Dermis blood vessel endothelial cell (primary cell): ENCODE data around the gene UBTD2. TPM values are rescaled to one million over a fixed set of nuclear protein-coding genes. Genes with fewer than 3 reads are reported as not detected.
"Not testable (repeated sequence)": the region's sequence is repeated elsewhere in the genome, so short reads cannot be mapped to it uniquely, and the experiment has no call there.

Experiments used
- DNase-seq: peaks from one replicate; pipeline ENCODE4 v3.0.0; 2010
- total RNA-seq: library from RNA; depleted of rRNA; stranded (reverse); fragments of >200 nt; gene quantifications from 2 replicates; pipeline ENCODE4 v1.2.3, GENCODE V29; 2014

Gene UBTD2, protein sequence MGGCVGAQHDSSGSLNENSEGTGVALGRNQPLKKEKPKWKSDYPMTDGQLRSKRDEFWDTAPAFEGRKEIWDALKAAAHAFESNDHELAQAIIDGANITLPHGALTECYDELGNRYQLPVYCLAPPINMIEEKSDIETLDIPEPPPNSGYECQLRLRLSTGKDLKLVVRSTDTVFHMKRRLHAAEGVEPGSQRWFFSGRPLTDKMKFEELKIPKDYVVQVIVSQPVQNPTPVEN
- total RNA-seq, result 25.7 and 29.4 TPM in 2 replicates

DNA sequence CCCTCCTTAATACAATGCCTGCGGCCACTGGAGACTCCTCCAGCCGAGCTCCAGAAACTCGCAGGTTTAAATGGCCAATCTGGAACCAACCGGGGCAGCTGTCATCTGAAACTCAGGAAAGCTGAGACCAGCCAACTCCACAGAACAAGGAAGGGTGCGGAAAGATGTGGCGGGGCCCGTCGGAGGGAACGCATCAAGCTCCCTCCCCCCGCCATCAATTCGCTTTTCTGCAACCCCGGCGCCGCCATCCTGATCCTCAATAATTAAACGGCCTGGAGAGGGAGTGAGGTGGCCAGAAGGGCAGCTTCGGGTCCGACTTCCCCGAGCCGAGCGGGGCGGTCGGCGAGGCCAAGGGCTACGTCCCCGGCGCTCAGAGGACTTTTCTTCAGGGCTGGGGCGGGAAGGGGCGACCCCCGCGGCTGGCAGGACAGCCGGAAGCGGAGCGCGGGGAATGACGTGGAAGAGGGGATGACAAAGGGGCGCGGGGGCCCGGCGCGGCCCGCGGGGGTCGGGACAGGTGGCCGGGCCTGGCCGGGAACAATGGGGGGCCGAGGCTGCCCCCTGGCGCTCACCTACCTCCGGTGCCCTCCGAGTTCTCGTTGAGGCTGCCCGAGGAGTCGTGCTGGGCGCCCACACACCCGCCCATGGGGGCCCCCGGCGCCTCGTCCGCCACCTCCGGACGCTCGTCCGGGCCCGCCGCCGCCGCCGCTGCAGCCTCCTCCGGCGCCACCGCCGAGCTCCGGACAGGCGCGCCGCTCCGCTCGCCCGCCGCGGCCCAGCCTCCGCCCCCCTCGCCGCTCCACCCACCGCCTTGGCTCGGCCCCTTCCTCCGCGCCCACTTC, at the start of gene UBTD2:
TSS of gene UBTD2 (minus strand) at position 745 of the 842 bp plus-strand sequence. CDS start at position 646, 99 bp downstream.
- peak; percentile 81 for DNase-seq

DNA sequence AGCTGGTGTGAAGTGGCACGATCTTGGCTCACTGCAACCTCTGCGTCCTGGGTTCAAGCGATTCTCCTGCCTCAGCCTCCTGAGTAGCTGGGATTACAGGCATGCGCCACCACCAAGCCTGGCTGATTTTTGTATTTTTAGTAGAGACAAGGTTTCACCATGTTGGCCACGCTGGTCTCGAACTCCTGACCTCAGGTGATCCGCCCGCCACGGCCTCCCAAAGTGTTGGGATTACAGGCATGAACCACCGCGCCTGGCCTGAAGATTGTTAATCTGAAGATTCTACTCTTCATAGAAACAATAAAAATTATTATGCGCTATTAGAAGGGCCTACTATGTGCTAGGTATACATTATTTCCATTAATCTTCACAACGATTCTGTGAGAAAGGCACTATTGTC, 43.3 kb upstream of the UBTD2 start:
- not testable (repeated sequence) for DNase-seq

DNA sequence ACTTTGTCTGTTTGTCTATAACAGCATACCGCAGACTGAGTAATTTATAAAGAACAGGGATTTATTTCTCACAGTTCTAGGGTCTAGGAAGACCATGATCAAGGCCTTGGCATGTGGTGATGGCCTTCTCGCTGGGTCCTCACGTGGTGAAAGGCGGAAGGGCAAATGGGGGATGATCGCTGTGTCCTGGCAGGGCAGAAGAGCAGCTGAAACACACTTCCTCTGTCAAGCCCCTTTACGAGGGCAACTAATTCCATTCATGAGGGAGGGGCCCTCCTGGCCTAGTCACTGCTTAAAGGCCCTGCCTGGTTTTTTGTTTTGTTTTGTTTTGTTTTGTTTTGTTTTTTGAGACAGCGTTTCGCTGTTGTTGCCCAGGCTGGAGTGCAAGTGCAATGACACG, 41.9 kb upstream of the UBTD2 start:
- no peak for DNase-seq

DNA sequence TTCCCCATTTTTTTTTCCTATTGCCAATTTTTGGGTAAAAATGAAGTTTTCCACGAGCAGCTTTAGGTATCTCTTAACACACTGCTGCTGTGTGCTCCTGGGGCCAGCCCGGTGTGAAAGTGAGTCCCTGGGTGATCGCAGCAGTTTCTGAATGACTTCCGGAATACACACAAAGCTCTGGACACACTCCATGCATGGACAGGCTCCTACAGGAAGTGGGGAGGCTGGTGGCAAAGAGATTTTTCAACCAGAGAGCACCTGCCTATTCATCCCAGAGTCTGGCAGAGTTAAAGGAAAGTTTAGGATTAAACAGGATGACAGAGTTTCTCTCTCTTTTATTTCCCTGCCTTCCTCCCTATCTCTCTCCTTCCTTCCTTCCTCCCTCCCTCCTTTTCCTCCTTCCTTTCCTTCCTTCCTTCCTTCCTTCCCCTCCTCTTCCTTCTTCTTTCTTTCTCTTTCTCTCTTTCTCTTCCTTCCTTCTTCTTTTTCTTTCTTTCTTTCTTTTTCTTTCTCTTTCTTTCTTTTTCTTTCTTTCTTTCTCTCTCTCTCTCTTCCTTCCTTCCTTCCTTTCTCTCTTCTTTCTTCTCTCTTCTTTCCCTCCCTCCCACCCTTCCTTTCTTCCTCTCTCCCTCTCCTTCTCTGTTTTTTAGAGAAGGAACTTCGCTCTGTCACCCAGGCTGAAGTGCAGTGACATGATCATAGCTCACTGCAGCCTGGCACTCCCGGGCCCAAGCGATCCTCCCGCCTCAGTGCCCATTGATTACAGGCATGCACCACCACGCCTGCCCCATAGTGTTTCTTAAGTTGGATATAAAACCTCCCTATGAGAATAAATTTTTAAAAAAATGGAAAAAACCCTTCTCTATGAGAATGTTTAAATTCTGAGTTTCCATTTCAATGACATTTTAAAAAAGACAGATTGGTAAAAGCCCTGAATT, 38.7 kb upstream of the UBTD2 start:
- DNase-seq, result peak; percentile 19

DNA sequence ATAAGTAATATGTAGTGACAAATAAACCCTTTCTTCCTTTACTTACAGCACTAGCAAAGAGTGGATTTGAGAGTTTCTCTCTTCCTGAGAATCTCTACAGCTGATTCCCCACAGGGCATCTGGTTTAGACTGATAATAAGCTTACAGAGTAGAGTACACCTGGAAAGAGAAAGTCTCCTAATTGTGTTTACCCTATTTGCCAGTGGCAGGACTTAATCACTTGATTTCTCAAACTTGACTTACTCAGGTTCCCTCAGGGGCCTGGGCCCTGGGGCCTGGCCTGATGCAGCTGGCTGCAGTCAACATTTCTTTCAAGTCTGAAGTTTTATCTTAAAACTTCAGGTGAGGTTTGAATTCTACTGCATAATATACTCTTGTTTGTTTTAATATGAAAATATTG, 38.0 kb upstream of the UBTD2 start:
- no peak for DNase-seq

DNA sequence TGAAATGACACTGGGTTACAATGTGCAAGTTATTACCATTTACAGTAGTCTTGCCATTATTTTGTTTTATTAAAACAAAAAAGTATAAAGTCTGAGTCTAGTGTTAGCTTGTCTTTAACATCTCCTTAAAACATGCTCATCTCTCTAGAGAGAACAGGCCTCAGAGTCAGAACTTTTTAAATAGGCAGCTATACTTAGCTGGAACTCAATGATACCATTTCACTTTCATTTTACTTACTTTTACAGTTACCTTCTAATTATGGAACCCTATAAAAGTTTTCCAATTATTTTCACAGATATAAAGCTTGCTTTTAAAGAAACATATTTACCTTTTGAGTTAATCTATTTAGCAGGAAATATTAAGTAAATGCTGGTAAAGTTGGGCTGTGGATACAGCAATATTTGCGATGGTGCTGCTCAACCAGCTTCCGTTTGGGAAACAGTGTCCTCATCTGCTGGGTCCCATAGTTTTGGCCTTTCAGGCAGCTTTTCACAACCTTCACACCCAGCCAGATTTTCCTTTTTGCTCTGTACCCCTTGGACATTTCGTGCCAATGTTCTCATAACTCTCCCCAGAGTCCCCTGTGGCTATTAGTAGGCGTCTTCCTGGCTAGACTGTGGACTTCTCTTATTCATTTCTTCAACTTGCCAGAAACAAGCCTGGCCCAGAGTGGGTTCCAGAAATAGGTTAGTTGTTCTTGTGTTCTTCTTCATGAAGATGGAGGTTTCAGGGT, 36.3 kb upstream of the UBTD2 start:
- DNase-seq, result no peak

DNA sequence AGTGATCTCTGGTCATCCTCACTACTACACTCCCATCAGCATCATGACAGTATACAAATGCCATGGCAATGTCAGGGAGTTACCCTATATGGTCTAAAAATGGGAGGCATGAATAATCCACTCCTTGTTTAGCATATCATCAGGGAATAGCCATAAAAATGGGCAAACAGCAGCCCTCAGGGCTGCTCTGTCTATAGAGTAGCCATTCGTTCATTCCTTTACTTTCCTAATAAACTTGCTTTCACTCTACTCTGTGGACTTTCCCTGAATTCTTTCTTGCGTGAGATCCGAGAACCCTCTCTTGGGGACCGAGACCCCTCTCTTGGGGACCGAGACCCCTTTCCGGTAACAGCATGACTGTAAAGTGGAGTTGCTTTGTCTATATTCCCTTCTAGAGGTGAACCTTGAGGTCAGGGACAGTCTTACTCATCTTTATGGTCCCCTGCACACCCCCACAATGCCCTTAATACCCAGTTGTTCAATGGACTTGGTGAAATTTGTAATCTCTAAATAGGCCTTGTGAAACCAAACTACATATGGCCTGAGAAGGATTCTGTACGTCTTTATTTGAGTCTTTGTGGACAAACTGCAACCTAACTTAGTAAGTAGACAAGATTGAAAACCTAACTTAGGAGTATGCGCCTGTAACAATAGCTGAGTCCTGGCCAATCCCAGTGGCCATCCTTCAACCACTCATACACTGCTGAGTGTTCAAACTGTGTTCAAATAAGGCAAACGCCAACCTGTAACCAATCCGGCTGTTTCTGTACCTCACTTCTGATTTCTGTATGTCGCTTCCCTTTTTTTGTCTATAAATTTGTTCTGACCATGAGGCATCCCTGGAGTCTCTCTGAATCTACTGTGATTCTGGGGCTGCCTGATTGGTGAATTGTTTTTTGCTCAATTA, 32.3 kb upstream of the UBTD2 start:
- no peak for DNase-seq

DNA sequence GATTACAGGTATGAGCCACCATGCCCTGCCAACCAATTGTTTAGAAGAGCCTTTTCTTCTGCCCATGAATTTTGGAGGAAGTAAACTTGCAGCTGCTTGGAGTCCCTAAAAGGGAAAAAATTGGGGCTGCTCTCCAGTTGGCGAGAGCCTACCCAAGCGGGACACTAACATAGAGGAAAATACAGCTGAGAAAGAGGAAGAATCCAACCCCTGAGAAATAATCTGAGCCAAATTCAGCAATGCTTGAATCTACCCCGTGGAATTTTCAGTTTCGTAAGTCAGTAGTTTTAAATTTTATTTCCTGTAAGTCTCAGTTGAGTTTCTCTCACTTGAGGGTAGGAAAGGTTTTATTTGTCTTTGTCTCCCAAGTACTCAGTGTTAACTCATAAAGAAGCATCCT, 30.4 kb upstream of the UBTD2 start:
- DNase-seq, result no peak

DNA sequence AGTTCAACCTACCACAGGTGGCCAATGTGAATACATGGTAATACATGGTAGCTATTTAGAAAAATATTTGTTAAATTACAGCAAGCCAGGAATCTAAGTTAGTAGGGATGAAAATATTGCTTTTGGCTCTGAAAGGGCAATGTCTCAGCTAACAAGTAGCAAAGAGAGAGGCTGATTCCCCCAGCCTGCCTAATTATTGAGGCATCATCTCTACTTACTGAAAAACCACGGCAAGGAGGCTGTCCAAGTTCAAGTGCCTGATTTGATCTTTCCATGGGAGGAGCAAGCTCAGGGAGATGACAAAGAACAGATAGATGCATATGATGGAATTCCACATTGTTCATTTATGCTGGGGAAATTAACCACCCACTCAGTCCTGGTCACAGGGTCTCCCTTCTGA, 28.7 kb upstream of the UBTD2 start:
- DNase-seq, result no peak

DNA sequence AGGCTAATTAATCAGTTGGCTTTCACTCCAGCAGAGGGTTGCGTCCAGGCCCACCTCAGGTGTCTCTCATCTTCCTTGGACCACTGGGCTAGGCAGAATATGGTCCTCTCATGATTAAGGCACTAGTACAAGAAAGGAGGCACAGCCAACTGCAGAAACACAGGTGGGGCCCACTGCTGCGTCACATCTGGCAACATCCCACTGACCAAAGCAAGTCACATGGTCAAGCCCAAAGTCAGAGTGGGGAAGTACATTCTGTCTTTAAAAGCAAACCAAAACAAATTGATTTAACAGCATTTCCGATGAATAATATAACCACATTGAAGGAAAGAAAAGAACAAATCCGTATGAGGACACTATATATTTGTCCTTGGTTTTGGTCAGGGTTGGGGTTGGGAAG, 28.0 kb upstream of the UBTD2 start:
- DNase-seq, result no peak

DNA sequence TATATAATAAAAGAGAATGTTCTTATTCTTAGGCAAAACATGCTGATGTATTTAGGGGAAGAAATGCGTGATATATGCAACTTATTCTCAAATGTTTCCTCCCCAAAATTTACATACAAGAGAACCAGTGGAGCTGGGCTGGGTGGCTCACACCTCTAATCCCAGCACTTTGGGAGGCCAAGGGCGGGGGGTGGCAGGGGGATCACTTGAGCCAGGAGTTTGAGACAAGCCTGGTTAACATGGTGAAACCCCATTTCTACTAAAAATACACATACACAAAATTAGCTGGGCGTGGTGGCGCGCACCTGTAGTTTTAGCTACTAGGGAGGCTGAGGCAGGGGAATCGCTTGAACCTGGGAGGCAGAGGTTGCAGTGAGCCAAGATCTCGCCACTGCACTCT, 27.5 kb upstream of the UBTD2 start:
- DNase-seq, result no peak

DNA sequence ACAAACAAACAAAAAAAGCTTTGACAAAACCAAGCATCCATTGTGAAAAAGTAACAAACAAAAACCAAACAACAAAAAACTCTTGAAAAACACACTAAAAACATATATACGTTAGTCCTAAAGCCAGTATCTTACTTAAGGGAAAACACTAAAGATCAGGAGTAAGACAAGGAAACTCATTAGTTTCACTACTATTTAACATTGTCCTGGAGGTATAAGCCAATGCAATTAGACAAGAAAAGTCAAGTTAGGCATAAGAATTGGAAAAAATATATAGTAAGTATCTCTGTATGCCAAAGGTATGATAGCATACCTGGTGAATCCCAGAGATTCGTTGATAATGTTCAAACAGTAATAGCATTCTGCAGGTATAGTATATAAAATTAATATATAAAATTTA, 21.8 kb upstream of the UBTD2 start:
- DNase-seq, result no peak

DNA sequence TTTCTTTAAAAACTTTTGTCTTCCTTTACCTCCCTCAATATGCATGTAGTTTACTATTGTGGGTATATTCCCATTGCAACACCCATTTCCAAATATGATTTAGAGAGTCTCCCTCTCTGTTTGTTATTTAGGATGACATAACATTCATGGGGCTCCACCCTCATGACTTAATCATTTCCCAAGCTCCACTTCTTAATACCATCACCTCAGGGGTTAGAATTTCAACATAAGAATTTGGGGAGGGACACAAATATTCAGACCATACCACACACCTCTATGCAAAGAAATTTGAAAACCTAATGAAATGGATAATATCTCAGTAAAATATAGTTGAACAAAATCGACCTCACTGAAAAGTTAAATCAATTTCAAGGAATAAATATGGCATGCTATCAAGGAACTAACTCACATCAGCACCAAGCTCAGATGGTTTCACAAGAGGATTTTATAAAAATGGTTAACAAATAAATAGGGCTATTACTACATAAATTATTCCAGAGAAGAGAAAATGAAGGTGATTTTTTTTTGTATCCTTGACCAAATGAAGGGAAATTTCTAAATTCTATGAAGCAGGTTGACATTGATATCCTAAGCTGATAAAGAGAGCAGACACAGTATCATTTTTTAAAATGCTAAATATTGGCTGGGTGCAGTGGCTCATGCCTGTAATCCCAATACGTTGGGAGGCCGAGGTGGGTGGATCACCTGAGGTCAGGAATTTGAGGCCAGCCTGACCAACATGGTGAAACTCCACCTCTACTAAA, 20.2 kb upstream of the UBTD2 start:
- no peak for DNase-seq

DNA sequence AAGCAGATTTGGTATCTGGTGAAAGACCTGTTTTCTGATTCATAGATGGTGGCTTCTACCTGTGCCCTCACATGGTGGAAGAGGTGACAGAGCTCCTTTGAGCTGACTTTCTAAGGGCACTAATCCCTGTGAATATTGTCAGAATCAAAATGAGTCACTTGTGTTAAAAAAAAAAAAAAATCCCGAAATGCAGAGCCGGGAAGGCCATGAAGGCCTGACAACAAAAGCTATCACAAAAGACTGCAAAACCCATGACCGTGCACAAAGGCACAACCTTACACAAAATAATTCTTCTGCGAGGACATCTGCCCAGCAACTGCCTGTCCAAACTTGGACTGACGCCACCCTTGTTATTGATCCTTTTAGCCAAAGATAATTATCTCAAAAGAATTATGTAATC, 19.6 kb upstream of the UBTD2 start:
- no peak for DNase-seq

DNA sequence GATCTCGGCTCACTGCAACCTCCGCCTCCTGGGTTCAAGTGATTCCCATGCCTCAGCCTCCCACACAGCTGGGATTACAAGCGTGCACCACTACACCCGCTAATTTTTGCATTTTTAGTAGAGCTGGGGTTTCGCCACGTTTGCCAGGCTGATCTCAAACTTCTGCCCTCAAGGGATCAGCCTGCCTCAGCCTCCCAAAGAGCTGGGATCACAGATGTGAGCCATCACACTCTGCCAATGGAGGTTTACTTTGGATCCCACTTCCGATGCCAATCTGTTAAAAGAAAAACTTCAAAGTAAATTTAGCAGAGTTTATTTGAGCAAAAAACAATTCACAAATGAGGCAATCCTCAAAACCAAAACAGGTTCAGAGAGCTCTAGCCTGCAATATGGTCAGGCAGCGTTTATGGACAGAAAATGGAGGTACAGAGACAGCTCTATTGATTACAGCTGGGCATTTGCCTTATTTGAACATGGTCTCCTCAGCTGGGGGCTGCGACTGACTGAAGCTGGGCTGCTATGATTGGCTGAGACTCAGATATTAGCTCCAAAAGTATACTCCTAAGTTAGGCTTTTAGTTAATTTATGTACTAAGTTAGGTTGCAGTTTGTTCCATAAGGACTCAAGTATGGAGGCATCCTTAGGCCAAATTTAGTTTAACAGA, 18.6 kb upstream of the UBTD2 start:
- DNase-seq, result no peak

DNA sequence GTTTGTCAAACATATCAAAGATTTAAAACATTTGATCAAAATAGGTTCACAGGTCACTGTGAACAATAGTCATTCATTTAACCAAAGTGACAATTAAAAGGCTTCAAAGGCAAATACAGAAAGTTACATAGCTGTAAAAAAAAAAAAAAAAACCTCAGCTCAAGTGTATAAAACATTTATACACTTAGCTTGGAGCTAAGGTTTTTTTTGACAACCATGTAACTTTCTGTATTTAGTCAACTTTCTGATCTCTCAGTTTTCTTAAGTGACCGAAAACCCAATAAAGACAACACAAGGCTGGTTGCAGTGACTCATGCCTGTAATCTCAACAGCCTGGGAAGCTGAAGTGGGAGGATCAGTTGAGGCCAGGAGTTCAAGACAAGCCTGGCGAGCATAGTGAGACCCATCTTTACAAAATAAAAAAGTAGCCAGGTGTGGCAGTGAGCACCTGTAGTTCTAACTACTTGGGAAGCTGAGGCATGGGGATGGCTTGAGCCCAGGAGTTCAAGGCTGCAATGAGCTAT, 16.4 kb upstream of the UBTD2 start:
- DNase-seq, result no peak

DNA sequence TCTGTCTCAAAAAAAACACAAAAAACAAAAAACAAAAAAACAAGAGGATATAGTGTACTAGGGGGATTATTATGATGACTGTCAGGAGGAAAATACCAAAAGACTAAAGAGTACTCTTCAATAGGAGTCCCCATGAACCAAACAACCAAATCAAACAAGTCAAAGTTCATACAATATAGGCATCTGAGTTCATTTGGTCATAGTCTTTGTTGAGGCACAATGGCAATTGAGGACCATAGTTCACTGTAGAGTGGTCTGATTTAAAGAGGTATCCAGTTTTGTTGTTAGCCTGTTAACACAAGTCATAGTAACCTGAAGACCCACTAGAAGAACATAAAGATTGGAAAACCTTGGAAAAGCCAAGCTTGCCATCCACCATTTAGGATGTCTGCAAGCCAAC, 11.3 kb upstream of the UBTD2 start:
- DNase-seq, result no peak

DNA sequence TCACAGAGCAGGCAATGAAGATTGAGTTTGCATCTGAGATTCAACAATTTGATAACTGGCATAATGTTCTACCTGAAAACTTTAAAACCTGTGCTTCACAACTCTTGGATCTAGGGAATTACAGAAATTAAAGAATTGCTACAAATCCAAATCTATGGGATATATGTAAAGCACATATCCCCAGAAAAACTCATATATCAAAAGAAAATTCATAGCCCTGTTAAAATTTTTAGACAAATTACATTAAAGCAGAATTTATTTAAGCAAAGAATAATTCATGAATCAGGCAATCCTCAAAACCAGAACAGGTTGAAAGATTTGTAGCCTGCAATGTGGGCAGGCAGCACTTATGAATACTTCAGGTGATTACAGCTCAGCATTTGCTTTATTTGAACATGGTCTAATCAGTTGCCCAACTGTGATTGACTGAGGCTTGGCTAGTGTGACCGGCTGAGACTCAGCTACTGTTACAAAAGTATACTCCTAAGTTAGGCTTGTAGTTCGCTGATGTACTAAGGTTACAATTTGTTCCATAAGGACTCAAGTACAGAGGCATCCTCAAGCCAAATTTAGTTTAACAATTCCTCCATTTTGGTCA, 10.3 kb upstream of the UBTD2 start:
- DNase-seq, result no peak

DNA sequence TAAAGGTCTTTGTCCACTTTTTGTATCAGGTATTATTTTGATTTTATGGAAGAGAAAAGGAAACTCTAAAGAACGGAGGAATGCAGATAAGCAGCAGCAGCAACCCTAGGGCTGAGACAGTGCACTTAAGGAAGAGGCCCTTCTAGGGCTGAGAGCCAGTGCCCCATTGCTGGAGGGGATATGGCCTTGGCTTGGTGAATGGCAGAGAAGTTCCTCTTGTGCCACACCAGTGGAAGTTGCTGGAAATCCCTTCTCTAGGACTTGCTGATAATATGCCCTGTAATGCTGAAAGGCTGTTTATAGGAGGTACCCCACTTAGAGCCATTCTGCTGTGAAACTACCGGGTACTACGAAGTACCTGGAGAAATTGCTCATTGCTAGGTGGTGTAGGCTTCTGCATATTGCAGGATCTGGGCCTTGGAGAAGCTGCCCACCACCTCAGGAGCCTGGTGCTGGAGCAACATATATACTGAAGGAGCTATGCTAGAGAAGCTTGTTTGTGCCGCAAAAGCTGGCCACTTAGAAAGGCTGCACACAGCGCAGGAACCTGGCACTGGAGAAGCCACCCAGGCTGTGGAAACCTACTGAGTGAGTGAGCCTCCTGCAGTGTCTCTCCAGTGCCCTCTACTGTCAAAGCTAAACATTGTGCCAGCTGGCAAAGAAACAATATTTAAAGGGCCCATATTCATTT, 9.6 kb upstream of the UBTD2 start:
- DNase-seq, result peak; percentile 83
